Midbrain (tissue), 1 donor: ENCODE results near the gene SULT1A1.
"Not testable (repeated sequence)": the region's sequence is repeated elsewhere in the genome, so short reads cannot be mapped to it uniquely, and the experiment has no call there.

Experiments
- DNase-seq: peaks from one replicate; lab custom pipeline; 2025; lab: John Stamatoyannopoulos, UW

Gene SULT1A1

GRCh38 chr16:28608867-28609596, 812 bp downstream of the SULT1A1 start:
- DNase-seq = not testable (repeated sequence)

- not testable (repeated sequence) for DNase-seq
Measured at GRCh38 chr16:28608496-28608808, 1.4 kb downstream of the SULT1A1 start.

GRCh38 chr16:28607681-28608495, 2.0 kb downstream of the SULT1A1 start:
- DNase-seq = not testable (repeated sequence)

GRCh38 chr16:28607116-28607623, 2.7 kb downstream of the SULT1A1 start:
- no peak for DNase-seq

GRCh38 chr16:28606291-28607115, 3.3 kb downstream of the SULT1A1 start:
- no peak for DNase-seq

- DNase-seq = no peak
Measured at GRCh38 chr16:28604186-28604565, 5.7 kb downstream of the SULT1A1 start.

- no peak for DNase-seq
Measured at GRCh38 chr16:28603381-28604185, 6.3 kb downstream of the SULT1A1 start.

GRCh38 chr16:28602529-28602928, 7.3 kb downstream of the SULT1A1 start:
- DNase-seq = no peak

GRCh38 chr16:28602062-28602461, 7.8 kb downstream of the SULT1A1 start:
- DNase-seq = not testable (repeated sequence)

GRCh38 chr16:28601589-28601988, 8.3 kb downstream of the SULT1A1 start:
- DNase-seq = not testable (repeated sequence)

GRCh38 chr16:28600965-28601364, 8.9 kb downstream of the SULT1A1 start:
- not testable (repeated sequence) for DNase-seq

- DNase-seq = not testable (repeated sequence)
Measured at GRCh38 chr16:28599377-28600285, 10.2 kb downstream of the SULT1A1 start.

GRCh38 chr16:28597692-28598261, 12.1 kb downstream of the SULT1A1 start:
- DNase-seq = no peak

- DNase-seq = no peak
Measured at GRCh38 chr16:28596840-28597691, 12.8 kb downstream of the SULT1A1 start, which contains the start of gene SULT1A2. Gene SULT1A2, minus strand, starts transcription at chr16:28597050. Its CDS starts 1,120 bp downstream, at chr16:28595930.

GRCh38 chr16:28596115-28596630, 13.7 kb downstream of the SULT1A1 start:
- no peak for DNase-seq

- DNase-seq = not testable (repeated sequence)
Measured at GRCh38 chr16:28595451-28595850, 14.4 kb downstream of the SULT1A1 start.

GRCh38 chr16:28592979-28593553, 16.8 kb downstream of the SULT1A1 start:
- no peak for DNase-seq

GRCh38 chr16:28592511-28592910, 17.3 kb downstream of the SULT1A1 start:
- DNase-seq = no peak
